ENCODE measurements around the gene C4orf51.

The C4orf51 gene

GRCh38 chr4:145723336-145723735 is 43.4 kb downstream of the C4orf51 start:
- H3K27ac ChIP-seq, result no peak overlapping the region
- 0 out of 2 replicates have a peak, but pooled peaks have one; percentile 30 for TF ChIP-seq CTCF (conservative IDR thresholded peaks at IDR 0.05)

GRCh38 chr4:145730026-145730425 is 50.1 kb downstream of the C4orf51 start:
- TF ChIP-seq CTCF (conservative IDR thresholded peaks at IDR 0.05), result no peak
- H3K27ac ChIP-seq, result peak overlapping the region; percentile 76

- no peak for TF ChIP-seq CTCF (conservative IDR thresholded peaks at IDR 0.05)
- peak overlapping the region; percentile 76 for H3K27ac ChIP-seq
Measured at GRCh38 chr4:145731028-145731427, 51.1 kb downstream of the C4orf51 start.

DNA sequence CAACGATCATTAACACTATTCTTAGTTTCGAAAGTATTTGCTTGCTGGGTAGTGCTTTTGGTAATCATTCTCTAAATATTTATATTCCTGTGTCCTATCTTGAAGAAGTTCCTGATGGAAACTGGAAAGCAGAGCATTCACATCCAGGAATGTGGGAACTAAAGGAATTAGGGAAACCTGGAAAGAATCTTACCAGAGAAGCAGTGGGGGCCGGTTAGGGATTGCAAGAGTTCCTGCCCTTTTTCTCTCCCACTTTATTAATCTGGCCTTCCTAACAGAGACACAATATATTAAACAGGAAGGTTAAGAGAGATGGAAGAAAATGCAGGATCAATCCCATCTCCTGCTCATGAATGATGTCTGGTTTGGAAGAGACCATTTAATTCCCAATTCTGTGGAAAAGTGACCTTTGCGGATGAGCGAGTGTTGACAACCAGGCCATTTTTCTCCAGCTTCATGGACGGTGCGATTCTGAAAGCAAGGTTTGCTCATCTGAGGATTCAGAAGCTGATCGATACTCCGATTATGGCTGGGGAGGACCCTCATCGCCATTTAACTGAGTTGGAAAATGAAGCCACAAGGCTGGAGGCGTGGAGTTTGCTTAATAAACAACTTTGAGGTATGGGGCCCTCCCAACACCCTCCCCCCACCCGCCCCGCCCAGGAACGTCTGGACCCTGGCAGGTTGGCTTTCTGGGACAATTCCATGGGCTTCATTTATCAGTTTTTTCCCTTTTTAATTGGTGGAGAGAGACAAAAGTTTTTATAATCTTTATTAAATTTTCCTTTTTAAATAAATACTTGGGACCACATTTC is 52.3 kb downstream of the C4orf51 start:
- H3K27ac ChIP-seq, result peak overlapping the region; percentile 76
- TF ChIP-seq CTCF (conservative IDR thresholded peaks at IDR 0.05), result no peak

DNA sequence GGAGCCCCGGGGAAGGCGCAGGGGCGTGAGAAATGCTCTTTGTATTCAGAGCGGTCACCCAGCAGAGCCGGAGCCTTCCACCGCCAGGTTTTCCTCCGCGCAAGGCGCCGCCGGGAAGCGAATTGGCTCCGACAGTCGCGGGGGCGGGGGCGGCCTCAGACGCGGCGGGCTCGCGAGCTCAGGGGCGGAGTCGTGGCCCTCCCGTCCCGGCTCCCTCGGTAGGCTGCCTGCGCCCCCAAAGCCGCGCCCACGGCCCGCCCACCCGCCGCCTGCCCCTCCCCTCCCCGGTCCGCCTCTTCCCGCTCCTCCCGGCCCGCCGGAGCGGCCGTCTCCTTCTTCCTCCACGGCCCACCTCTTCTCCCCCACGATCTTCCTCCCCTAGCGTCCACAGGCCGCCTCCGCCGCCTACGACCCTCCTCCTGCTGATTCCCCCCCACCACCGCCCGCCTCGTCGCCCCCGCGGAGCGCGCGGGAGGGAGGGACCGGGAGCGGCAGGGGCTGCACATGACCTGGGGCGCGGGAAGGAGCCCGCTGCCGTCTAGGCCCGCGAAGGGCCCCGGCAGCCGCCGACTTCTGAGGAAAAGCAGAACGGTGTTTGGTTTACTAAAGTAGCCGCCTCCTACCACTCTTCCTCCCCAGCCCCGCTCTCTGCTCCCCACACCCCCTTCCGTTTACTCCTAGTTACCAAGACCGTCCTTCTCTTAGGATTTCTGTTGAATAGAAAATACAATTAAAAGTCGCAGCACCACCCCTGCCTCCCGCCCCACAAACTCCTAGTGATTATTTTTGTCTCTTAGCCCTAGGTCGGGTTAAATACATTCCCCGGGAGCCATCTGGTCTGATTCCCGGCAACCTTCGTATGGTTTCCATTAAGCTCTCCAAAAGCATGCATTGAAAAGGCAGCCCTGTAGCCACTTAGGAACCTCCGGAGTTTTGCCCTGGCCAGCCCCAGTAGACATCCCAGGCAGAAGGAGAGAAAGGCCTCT is 53.2 kb downstream of the C4orf51 start:
- peak overlapping the region; percentile 76 for H3K27ac ChIP-seq
- TF ChIP-seq CTCF (conservative IDR thresholded peaks at IDR 0.05), result no peak

- no peak for TF ChIP-seq CTCF (conservative IDR thresholded peaks at IDR 0.05)
- peak overlapping the region; percentile 76 for H3K27ac ChIP-seq
Measured at GRCh38 chr4:145734031-145734430, 54.1 kb downstream of the C4orf51 start.

Data from VCaP (cell line).